HepG2 (cell line): ENCODE measurements around the gene CAMK1. TPM values are rescaled to one million over a fixed set of nuclear protein-coding genes. Genes with fewer than 3 reads are reported as not detected.

Experiments
- FOXO1 ChIP-seq: sonication (generic); formaldehyde crosslinking; IDR thresholded peaks from 2 replicates; pipeline ENCODE4 v1.4.0; 2020; ENCODE audit warnings: missing genetic modification reagents
- HOXA5 ChIP-seq: sonication (generic); formaldehyde crosslinking; IDR thresholded peaks from 2 replicates; pipeline ENCODE4 v1.4.0; 2020; ENCODE audit warnings: missing genetic modification reagents
- ISL2 ChIP-seq: sonication (generic); formaldehyde crosslinking; IDR thresholded peaks from 2 replicates; pipeline ENCODE4 v1.5.0; 2020; ENCODE audit warnings: missing genetic modification reagents
- KMT2B ChIP-seq: IDR thresholded peaks from 2 replicates; pipeline ENCODE4 v1.6.1; 2016; ENCODE audit warnings: missing genetic modification reagents, missing compliant biosample characterization
- MTERF4 ChIP-seq: sonication (generic); formaldehyde crosslinking; IDR thresholded peaks from 2 replicates; pipeline ENCODE4 v1.8.0; 2023; ENCODE audit warnings: mild to moderate bottlenecking, missing genetic modification reagents
- NR2C2 ChIP-seq: sonication (generic); formaldehyde crosslinking; IDR thresholded peaks from 2 replicates; pipeline ENCODE4 v1.4.0; 2020; ENCODE audit warnings: missing genetic modification reagents, mild to moderate bottlenecking, moderate library complexity, borderline replicate concordance
- PHF20 ChIP-seq: sonication (generic); formaldehyde crosslinking; IDR thresholded peaks from 2 replicates; pipeline ENCODE4 v1.5.0; 2020; ENCODE audit warnings: mild to moderate bottlenecking, missing genetic modification reagents
- PHF21A ChIP-seq: sonication (generic); formaldehyde crosslinking; IDR thresholded peaks from 2 replicates; pipeline ENCODE4 v1.5.0; 2020; ENCODE audit warnings: mild to moderate bottlenecking, missing genetic modification reagents
- ZBTB14 ChIP-seq: sonication (generic); formaldehyde crosslinking; IDR thresholded peaks from 2 replicates; pipeline ENCODE4 v1.4.0; 2020; ENCODE audit warnings: missing genetic modification reagents
- ZFAT ChIP-seq: sonication (generic); formaldehyde crosslinking; conservative IDR thresholded peaks from 2 replicates; pipeline ENCODE4 v1.8.1; 2023; ENCODE audit warnings: missing genetic modification reagents, inconsistent platforms
- ZHX2 ChIP-seq, 2 experiments: sonication (generic) in 1 of 2; formaldehyde crosslinking in 1 of 2; IDR thresholded peaks; 2 replicates each; pipeline versions ENCODE4 v1.6.1 to v1.9.0; 2014 to 2022; ENCODE audit warnings: antibody characterized with exemption in 1 of 2, borderline replicate concordance in 1 of 2, inconsistent platforms in 1 of 2, low read depth in 1 of 2, missing genetic modification reagents in 1 of 2
- ZKSCAN5 ChIP-seq: sonication (generic); formaldehyde crosslinking; IDR thresholded peaks from 2 replicates; pipeline ENCODE4 v1.5.1; 2020; ENCODE audit warnings: mild to moderate bottlenecking, missing genetic modification reagents
- ZMYM3 ChIP-seq: sonication (generic); formaldehyde crosslinking; IDR thresholded peaks from 2 replicates; pipeline ENCODE4 v1.5.1; 2020; ENCODE audit warnings: mild to moderate bottlenecking, missing genetic modification reagents
- ZNF274 ChIP-seq: sonication (generic); formaldehyde crosslinking; IDR thresholded peaks from 2 replicates; pipeline ENCODE4 v1.5.1; 2020; ENCODE audit warnings: mild to moderate bottlenecking, missing genetic modification reagents
- ZNF468 ChIP-seq: sonication (generic); formaldehyde crosslinking; IDR thresholded peaks from 2 replicates; pipeline ENCODE4 v1.8.0; 2022; ENCODE audit warnings: mild to moderate bottlenecking, moderate library complexity, missing genetic modification reagents
- ZNF609 ChIP-seq: sonication (generic); formaldehyde crosslinking; IDR thresholded peaks from 2 replicates; pipeline ENCODE4 v1.4.0; 2020; ENCODE audit warnings: mild to moderate bottlenecking, missing genetic modification reagents, borderline replicate concordance
- polyA plus RNA-seq, 8 experiments: library from polyadenylated mRNA; depleted of rRNA in 3 of 8; stranded (reverse) in 7 of 8; unstranded in 1 of 8; fragments of >200 nt; fragmentation: Illumina TruSeq in 4 of 8; extraction: Trizol in 4 of 8; gene quantifications; 2 replicates each; pipeline versions ENCODE4 v1.2.1 to v1.2.3, GENCODE V29; 2011 to 2016; ENCODE audit warnings: low read depth in 4 of 8, missing spikeins in 1 of 8, mixed read lengths in 1 of 8; ENCODE audit not compliant: insufficient read depth in 1 of 8
- total RNA-seq, 5 experiments: library from RNA; depleted of rRNA; stranded (reverse); fragments of >200 nt; fragmentation: Illumina TruSeq; extraction: Trizol; gene quantifications; 2 replicates each; pipeline ENCODE4 v1.2.3, GENCODE V29; 2016; ENCODE audit warnings: low read depth in 1 of 5

The CAMK1 gene
- total and polyA plus RNA-seq, 2 of the 13 experiments (the other 11 are each of a cell fraction or from before 2014, with no cell fraction given): 26.4 to 53.3 TPM

GRCh38 chr3:9792405-9793160 is 22.8 kb upstream of the CAMK1 start, which contains the start of the genes ARPC4 and TADA3 (continued):
- no peak for TF ChIP-seq ZHX2 (IDR thresholded peaks at IDR 0.05; ENCODE audit: low read depth)
- TF ChIP-seq ZHX2 (CRISPR knock-in tag; IDR thresholded peaks at IDR 0.05; ENCODE audit: borderline replicate concordance): no peak
- no peak for TF ChIP-seq ZKSCAN5 (CRISPR knock-in tag)
- TF ChIP-seq ISL2 (CRISPR knock-in tag): peak; percentile 27; the same call in 1 of the 2 replicates
- TF ChIP-seq ZBTB14: no peak
- peak; percentile 53; the same call in 1 of the 2 replicates for TF ChIP-seq NR2C2 (CRISPR knock-in tag)
- TF ChIP-seq MTERF4 (CRISPR knock-in tag): no peak
- peak; percentile 55 for TF ChIP-seq PHF21A (CRISPR knock-in tag)
- TF ChIP-seq ZNF274 (CRISPR knock-in tag): no peak
- TF ChIP-seq ZFAT (CRISPR knock-in tag): no peak
- TF ChIP-seq ZMYM3 (CRISPR knock-in tag): no peak; the same call in 1 of the 2 replicates
- TF ChIP-seq ZNF609 (CRISPR knock-in tag): 0 out of 2 replicates have a peak, but pooled peaks have one; percentile 44
- TF ChIP-seq PHF20 (CRISPR knock-in tag): peak; percentile 90
- TF ChIP-seq ZNF468 (CRISPR knock-in tag): no peak
- no peak for TF ChIP-seq FOXO1 (CRISPR knock-in tag)
- peak; percentile 36 for TF ChIP-seq KMT2B
- no peak for TF ChIP-seq HOXA5 (CRISPR knock-in tag)
